ENCODE results near the gene SEC14L1. TPM values are rescaled to one million over a fixed set of nuclear protein-coding genes. Genes with fewer than 3 reads are reported as not detected.
A peak's percentile ranks its signal among the peaks of the same experiment; 100 is the strongest.
"Not testable (repeated sequence)": the region's sequence is repeated elsewhere in the genome, so short reads cannot be mapped to it uniquely, and the experiment has no call there.

SEC14L1 gene
- total RNA-seq, 1 donor from 2014 or later = 71.4 TPM

DNA sequence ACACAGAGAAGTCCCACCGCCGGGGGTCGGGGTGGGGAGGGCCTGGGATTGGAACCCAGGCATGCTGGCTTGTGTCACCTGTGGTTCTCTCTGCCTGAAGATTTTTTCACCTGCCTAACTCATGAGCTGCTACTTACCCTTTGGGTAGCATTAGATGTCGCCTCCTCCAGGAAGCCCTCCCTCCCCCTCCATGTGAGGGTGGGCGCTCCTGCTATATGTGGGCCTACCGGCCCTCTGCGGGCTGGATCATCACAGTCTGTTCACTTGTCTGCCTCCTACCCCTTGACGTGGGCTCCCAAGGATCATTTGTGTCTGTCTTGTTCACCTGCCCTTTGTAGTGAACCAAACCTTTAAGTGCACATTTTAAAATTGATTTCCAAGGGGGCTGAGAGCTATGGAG is 106.8 kb downstream of the SEC14L1 start:
- H3K27me3 Mint-ChIP-seq = peaks cover 23% of the 10 kb centered on the region
- no peaks in the 10 kb centered on the region for H3K9me3 Mint-ChIP-seq
- intact Hi-C loops (cut with micrococcal nuclease) = loop anchor here (1.0 to 5.0 kb wide), 3 partner anchors 60 to 380 kb away; partner anchors contain the start of gene MGAT5B
- H3K4me1 Mint-ChIP-seq = peaks cover 18% of the 10 kb centered on the region
- H3K4me3 Mint-ChIP-seq = peak overlapping the region; percentile 58
- no peak overlapping the region for H3K27ac Mint-ChIP-seq
- no peaks in the 10 kb centered on the region for H3K36me3 Mint-ChIP-seq (ENCODE audit: low read depth)
- DNase-seq = no peak

GRCh38 chr17:77248216-77249114 is 107.7 kb downstream of the SEC14L1 start:
- no peaks in the 10 kb centered on the region for H3K9me3 Mint-ChIP-seq
- H3K36me3 Mint-ChIP-seq (ENCODE audit: low read depth) = no peaks in the 10 kb centered on the region
- peaks cover 18% of the 10 kb centered on the region for H3K4me1 Mint-ChIP-seq
- no peak overlapping the region for H3K27ac Mint-ChIP-seq
- H3K27me3 Mint-ChIP-seq = peaks cover 25% of the 10 kb centered on the region
- DNase-seq = no peak
- intact Hi-C loops (cut with micrococcal nuclease) = loop anchor here (5.0 kb wide), 2 partner anchors 61 to 381 kb away; partner anchors contain the start of gene MGAT5B
- H3K4me3 Mint-ChIP-seq = no peak overlapping the region

DNA sequence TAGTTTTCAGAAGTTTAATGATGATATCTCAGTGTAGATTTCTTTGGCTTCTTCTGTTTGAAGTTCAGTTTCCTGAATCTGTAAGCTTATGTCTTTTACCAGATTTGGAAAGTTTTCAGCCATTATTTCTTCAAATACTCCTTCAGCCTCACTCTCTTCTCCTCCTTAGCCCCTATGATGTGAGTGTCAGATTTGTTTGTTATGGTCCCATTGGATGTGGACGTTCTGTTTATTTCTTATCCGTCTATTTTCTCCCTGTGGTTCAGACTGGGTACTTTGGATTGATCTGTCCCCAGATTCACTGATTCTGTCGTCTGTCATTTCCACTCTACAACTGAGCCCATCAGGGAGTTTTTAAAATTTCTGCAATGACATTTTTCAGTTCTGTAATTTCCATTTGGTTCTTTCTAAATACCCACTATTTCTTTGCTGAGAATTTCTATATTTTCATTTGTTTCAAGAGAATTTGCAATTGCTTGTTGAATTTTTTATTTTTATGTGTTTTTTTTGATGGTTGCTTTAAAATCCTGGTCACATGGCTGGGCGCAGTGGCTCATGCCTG is 110.9 kb downstream of the SEC14L1 start:
- no peaks in the 10 kb centered on the region for H3K36me3 Mint-ChIP-seq (ENCODE audit: low read depth)
- peaks cover 3% of the 10 kb centered on the region for H3K4me1 Mint-ChIP-seq
- H3K27ac Mint-ChIP-seq = no peak overlapping the region
- no peak overlapping the region for H3K4me3 Mint-ChIP-seq
- no peak for DNase-seq
- intact Hi-C loops (cut with micrococcal nuclease) = no loop called here
- no peaks in the 10 kb centered on the region for H3K9me3 Mint-ChIP-seq
- H3K27me3 Mint-ChIP-seq = peaks cover 25% of the 10 kb centered on the region

- H3K9me3 Mint-ChIP-seq; intact Hi-C loops (cut with micrococcal nuclease); H3K36me3 Mint-ChIP-seq (ENCODE audit: low read depth); DNase-seq; H3K27ac Mint-ChIP-seq; H3K4me1 Mint-ChIP-seq; H3K4me3 Mint-ChIP-seq: not testable (repeated sequence)
- peaks cover 28% of the 10 kb centered on the region for H3K27me3 Mint-ChIP-seq
Measured at GRCh38 chr17:77252306-77252705, 111.5 kb downstream of the SEC14L1 start.

DNA sequence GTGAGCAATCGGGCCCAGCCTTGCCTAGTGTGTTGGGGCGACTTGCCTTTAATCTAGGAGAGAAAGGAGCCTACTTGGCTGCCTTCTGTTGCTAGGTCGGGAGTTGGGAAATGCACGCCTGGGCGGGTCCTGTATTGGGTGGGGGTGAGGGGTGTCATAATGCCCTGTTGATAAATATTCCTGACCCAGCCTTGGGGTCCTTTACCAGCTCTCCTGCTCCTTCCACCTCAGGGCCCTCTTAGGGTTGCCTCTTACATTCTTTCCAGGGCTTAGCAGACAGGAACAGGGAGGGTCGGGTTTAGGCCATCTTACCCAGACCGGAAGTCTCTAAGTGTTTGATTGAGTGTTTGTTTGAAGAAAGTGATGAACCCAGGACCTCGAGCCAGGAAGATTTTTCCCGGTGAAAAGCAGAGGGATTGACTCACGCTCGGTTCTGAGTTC is 112.9 kb downstream of the SEC14L1 start:
- no peaks in the 10 kb centered on the region for H3K36me3 Mint-ChIP-seq (ENCODE audit: low read depth)
- H3K4me1 Mint-ChIP-seq = peaks cover 2% of the 10 kb centered on the region
- peaks cover 20% of the 10 kb centered on the region for H3K27me3 Mint-ChIP-seq
- no peaks in the 10 kb centered on the region for H3K9me3 Mint-ChIP-seq
- H3K4me3 Mint-ChIP-seq = no peak overlapping the region
- no peak for DNase-seq
- H3K27ac Mint-ChIP-seq = no peak overlapping the region
- intact Hi-C loops (cut with micrococcal nuclease) = no loop called here

DNA sequence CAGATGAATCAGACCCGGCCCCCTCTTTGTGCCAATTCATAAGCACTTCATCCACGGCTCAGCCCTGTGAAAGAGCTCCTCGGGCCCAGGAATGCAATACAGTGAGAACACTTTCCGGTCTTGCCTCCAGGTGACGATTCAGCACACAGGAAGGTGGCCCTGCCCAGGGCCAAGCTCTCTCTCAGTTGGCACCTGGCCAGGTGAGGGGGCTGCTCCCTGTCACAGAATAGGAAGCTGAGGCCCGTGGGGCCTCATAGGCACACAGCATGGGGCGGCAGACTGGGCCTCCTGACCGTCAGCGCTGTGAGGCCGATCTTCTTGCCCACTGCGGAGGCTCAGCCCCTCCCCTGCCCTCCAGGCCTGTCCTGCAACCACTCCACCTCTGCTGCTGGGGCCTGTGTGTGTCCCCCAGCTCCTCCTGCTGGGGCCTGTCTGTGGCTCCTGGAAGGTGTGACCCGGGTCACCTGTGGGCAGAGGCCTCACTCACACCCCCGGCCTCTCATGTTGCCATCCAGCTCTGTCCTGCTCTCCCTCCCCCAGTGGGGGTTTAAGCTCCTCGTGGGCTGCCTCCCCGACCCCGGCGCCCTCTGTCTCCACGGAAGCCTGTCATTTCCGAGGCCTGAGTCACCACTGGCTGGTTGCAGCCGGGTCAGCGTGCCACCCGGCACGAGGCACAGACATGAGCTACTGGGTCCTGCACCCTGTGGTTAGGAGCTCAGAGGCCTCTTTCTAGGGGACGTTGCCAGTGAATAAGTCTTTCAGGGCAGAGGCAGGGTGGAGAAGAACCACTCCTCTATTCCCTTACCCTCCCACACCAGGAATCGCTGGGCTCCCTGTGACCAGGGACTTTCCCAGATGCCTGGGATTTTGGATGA is 114.4 kb downstream of the SEC14L1 start:
- Mint-ChIP-seq H3K27ac (no peak overlapping the region), H3K4me1 (peaks cover 2% of the 10 kb centered on the region), H3K9me3 (no peaks in the 10 kb centered on the region), H3K27me3 (peaks cover 11% of the 10 kb centered on the region), H3K4me3 (no peak overlapping the region), H3K36me3 (ENCODE audit: low read depth) (no peaks in the 10 kb centered on the region)
- intact Hi-C loops (cut with micrococcal nuclease) = no loop called here
- DNase-seq = no peak

DNA sequence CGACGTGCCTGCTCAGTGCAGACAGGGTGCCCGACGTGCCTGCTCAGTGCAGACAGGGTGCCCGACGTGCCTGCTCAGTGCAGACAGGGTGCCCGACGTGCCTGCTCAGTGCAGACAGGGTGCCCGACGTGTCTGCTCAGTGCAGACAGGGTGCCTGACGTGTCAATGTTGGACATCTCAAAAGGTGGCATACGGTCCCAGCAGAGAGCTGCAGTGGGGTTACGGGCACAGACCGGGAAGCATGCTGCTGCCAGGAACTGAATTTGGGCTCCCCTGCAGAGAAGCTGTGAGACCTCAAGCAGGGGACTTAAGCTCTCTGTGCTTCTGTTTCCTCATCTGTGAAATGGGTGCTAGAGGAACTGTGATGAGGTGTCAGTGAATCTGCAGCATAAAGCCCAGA is 115.2 kb downstream of the SEC14L1 start:
- intact Hi-C loops (cut with micrococcal nuclease); H3K4me3 Mint-ChIP-seq: not testable (repeated sequence)

GRCh38 chr17:77256710-77257109 is 115.9 kb downstream of the SEC14L1 start:
- Mint-ChIP-seq H3K27ac (no peak overlapping the region), H3K4me1 (peaks cover 2% of the 10 kb centered on the region), H3K4me3 (no peak overlapping the region), H3K27me3 (peaks cover 7% of the 10 kb centered on the region), H3K36me3 (ENCODE audit: low read depth) (no peaks in the 10 kb centered on the region), H3K9me3 (no peaks in the 10 kb centered on the region)
- intact Hi-C loops (cut with micrococcal nuclease) = no loop called here
- DNase-seq = no peak

More for the DNA sequence above, 115.2 kb downstream of the SEC14L1 start:
- not testable (repeated sequence) for H3K27ac Mint-ChIP-seq; H3K36me3 Mint-ChIP-seq (ENCODE audit: low read depth); DNase-seq; H3K9me3 Mint-ChIP-seq; H3K4me1 Mint-ChIP-seq
- peaks cover 11% of the 10 kb centered on the region for H3K27me3 Mint-ChIP-seq

DNA sequence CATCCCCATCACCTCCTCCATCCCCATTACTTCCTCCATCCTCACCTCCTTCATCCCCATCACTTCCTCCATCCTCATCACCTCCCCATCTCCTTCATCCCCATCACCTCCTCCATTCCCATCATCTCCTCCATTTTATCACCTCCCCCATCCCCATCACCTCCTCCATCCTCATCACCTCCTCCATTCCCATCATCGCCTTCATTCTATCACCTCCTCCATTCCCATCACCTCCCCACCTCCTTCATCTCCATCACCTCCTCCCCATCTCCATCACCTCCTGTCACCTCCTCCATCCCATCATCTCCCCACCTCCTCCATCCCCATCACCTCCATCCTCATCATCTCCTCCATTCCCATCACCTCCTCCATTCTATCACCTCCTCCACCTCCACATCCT is 116.4 kb downstream of the SEC14L1 start:
- Mint-ChIP-seq H3K4me3 (no peak overlapping the region), H3K27ac (no peak overlapping the region), H3K9me3 (no peaks in the 10 kb centered on the region), H3K36me3 (ENCODE audit: low read depth) (no peaks in the 10 kb centered on the region), H3K27me3 (peaks cover 5% of the 10 kb centered on the region), H3K4me1 (peaks cover 2% of the 10 kb centered on the region)
- intact Hi-C loops (cut with micrococcal nuclease) = no loop called here
- DNase-seq = no peak

DNA sequence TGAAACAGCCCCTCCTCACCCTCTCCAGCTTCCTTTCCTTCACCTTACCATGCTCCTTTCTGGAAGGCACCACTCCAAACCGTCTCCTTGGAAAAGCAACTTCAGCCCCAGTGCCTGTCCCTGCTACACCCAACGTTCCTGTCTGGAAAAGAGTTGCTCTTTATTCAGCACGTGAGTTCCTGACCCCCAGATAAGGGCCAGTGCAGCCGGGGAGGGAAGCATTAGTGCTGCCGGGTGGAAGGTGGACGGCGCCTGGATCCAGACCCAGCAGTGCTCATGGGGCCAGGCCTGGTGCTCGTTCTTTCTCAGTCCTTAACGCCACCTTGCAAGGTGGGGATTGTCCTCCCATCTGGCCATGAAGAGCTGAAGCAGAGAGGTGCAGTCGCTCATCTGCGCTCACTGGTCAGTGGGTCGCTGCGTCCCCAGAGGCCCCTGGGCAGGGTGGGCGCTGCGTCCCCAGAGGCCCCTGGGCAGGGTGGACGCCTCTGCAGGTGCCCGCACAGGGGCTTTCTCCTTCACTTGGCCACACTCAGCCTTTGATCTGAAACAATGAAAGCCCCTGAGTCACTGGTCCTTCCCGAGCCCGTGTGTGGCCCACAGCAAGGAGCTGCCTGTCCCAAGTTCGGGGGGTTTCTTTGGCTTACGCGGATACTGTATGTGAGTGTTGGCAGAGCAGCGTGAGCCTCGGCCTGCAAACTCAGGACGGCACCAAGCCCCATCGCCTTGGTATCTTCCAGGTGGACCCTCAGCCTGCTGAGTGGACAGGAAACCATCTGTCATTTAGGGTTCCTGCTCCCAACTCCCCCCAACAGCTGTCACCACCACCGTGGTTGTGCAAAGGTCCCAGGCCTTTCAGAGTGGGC is 117.1 kb downstream of the SEC14L1 start:
- Mint-ChIP-seq H3K27me3 (peaks cover 4% of the 10 kb centered on the region), H3K36me3 (ENCODE audit: low read depth) (no peaks in the 10 kb centered on the region), H3K9me3 (no peaks in the 10 kb centered on the region)

DNA sequence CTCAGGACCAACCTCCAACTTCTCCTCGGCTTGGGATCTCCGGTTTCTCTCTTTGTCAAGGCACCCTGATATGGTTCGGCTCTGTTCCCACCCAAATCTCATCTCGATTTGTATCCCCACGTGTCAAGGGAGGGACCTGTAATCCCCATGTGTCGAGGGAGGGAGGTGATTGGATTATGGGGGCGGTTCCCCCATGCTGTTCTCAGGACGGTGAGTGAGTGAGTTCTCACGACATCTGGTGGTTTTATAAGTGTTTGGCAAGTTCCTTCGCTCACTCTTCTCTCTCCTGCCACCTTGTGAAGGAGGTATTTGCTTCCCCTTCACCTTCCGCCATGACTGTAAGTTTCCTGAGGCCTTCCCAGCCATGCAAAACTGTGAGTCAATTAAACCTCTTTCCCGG is 117.9 kb downstream of the SEC14L1 start:
- no peak for DNase-seq
- Mint-ChIP-seq H3K36me3 (ENCODE audit: low read depth) (no peaks in the 10 kb centered on the region), H3K9me3 (no peaks in the 10 kb centered on the region), H3K27ac (no peak overlapping the region), H3K4me1 (peaks cover 2% of the 10 kb centered on the region), H3K27me3 (peaks cover 4% of the 10 kb centered on the region), H3K4me3 (no peak overlapping the region)
- intact Hi-C loops (cut with micrococcal nuclease) = no loop called here

More for the DNA sequence above, 117.1 kb downstream of the SEC14L1 start:
- H3K27ac Mint-ChIP-seq = no peak overlapping the region
- no peak for DNase-seq
- peaks cover 2% of the 10 kb centered on the region for H3K4me1 Mint-ChIP-seq
- no peak overlapping the region for H3K4me3 Mint-ChIP-seq
- intact Hi-C loops (cut with micrococcal nuclease) = no loop called here

DNA sequence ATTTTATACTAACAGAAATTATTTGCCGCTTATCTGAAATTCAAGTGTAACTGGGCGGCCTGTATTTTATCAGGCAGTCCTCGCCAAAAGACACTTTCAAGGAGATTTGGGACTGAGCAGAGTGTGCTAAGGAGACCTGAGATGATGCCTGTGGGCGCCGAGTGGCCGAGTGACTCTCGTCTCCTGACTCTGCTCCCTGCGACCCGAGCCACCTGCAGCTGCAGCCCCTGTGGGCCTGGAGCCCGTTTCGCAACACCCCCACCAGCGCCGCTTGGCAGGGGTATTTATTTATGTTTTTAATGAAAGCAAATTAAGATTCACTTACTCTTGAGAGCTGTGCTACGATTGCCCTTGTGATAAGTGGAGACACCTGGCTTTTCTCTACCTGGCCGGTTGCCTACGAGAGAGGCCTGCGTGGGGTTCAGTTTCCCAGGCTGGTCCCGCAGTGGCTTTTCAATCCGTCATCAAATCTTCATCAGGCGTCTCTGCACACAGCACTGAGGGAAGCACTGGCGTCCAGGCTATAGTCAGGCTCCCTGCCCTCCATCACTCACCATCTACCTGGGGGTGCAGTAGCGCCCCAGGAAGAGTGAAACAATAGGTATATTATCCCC is 124.0 kb downstream of the SEC14L1 start:
- no peaks in the 10 kb centered on the region for H3K9me3 Mint-ChIP-seq
- H3K27me3 Mint-ChIP-seq = no peaks in the 10 kb centered on the region
- H3K4me3 Mint-ChIP-seq = no peak overlapping the region
- DNase-seq = no peak
- no peaks in the 10 kb centered on the region for H3K36me3 Mint-ChIP-seq (ENCODE audit: low read depth)
- no peak overlapping the region for H3K27ac Mint-ChIP-seq
- H3K4me1 Mint-ChIP-seq = no peaks in the 10 kb centered on the region
- intact Hi-C loops (cut with micrococcal nuclease) = no loop called here

GRCh38 chr17:77266213-77266612 is 125.4 kb downstream of the SEC14L1 start:
- H3K36me3 Mint-ChIP-seq (ENCODE audit: low read depth) = no peaks in the 10 kb centered on the region
- H3K4me3 Mint-ChIP-seq = no peak overlapping the region
- intact Hi-C loops (cut with micrococcal nuclease) = no loop called here
- no peak for DNase-seq
- H3K27me3 Mint-ChIP-seq = peaks cover 1% of the 10 kb centered on the region
- no peaks in the 10 kb centered on the region for H3K9me3 Mint-ChIP-seq
- H3K4me1 Mint-ChIP-seq = no peaks in the 10 kb centered on the region
- H3K27ac Mint-ChIP-seq = no peak overlapping the region

All from activated CD4-positive, alpha-beta T cell treated with anti-CD3 and anti-CD28 coated beads, Interleukin-2, amount 10 ng/mL, durations not matched to agents 24 days and 14 days (primary cell).